GM18519 (cell line): ENCODE results near the gene PTPRT.
A peak's percentile ranks its signal among the peaks of the same experiment; 100 is the strongest.

Experiments used
- ATAC-seq: cut with Tn5 transposase; IDR thresholded peaks from one replicate; pipeline ENCODE4 v1.9.1; 2021; ENCODE audit warnings: mild to moderate bottlenecking, moderate library complexity; ENCODE audit not compliant: unreplicated experiment, low FRiP score

Gene PTPRT

DNA sequence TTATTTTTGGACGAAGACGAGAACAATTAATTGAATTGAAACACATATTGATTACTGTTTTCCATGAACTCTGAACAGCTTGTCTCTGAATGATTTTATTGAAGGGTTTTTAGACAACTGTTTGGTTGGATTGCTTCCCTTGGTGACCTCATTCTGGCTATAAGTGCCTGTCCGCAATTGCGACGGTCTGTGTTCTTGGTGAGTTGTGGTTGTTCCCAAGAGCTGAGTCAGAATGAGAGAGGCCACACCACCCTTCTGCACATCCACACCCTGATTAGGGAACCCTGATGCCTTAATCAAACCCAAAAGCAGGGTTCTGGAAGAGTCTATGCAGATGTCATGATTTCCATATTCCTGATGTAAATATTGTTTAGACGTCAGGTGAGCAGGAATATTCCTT, 747.0 kb downstream of the PTPRT start:
- no peak for ATAC-seq

DNA sequence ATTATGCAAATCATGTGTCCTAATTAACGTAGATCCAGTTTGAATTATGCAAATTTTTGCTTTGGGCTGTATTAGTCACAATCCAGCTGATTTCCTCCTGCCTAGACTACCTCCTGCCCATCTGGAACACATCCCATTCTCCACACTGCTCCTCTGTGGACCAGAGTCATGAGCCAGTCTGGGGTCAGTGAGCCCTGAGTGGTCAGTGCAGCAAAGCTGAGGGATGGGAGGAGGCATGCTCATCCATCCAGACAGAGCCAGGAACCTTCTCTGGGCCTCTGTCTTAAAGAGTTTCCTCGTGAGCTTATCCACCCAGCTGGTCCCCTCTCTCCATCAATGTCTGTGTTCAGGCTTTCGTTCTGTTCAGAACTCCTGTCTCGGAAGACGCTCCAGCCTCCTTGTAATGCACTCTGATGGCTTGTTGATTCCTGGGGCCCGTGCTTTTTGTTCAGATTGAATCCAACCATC, 747.8 kb downstream of the PTPRT start:
- no peak for ATAC-seq

DNA sequence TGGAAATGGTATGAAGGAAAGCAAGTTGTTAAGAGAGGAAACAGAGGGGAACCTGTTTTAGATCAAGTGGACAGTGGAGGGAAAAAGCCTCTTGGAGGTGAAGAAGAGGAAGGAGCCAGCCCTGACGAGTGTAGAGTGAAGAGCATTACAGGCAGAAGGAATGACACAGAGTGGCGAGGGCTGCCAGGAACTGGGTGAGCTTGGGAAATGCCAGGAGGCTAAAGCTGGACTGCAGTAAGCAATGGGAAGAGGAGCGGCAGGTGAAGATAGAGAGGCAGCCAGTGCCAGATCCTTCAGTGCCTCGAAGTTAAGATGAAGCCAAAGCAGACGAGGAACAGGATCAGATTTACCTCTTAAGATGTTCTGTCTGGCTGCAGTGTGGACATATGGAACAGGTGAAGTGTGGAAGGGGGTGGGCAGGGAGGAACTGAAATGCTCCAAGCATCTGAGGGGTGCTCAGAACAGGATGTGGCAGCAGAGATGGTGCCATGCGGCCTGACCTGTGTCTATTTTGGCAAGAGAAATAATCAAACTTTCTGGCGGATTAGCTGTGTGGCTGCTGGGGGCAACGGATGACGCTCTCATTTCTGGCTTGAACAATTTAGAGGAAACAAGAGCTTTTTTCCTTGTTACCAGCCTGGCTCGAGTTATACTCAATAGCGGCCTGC, 748.4 kb downstream of the PTPRT start:
- no peak for ATAC-seq

DNA sequence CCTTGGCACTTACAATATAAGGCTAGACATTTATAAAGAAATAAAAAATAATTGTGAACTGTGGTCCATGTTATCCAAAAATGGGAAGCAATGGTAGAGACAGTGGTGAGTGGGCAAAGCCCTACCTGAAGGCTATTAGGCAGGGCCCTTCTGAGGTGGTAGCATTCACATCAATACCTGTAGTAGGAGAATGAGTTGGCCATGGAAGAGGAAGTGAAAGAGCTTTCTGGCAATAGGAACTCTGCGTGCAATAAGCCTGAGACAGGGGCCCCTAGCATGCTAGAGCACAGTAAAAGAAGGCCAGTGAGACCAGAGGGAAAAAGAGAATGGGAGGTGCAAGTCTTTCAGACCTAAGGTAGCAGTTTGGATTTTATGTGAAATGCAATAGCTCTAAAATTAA, 754.5 kb downstream of the PTPRT start:
- ATAC-seq: peak; percentile 91

DNA sequence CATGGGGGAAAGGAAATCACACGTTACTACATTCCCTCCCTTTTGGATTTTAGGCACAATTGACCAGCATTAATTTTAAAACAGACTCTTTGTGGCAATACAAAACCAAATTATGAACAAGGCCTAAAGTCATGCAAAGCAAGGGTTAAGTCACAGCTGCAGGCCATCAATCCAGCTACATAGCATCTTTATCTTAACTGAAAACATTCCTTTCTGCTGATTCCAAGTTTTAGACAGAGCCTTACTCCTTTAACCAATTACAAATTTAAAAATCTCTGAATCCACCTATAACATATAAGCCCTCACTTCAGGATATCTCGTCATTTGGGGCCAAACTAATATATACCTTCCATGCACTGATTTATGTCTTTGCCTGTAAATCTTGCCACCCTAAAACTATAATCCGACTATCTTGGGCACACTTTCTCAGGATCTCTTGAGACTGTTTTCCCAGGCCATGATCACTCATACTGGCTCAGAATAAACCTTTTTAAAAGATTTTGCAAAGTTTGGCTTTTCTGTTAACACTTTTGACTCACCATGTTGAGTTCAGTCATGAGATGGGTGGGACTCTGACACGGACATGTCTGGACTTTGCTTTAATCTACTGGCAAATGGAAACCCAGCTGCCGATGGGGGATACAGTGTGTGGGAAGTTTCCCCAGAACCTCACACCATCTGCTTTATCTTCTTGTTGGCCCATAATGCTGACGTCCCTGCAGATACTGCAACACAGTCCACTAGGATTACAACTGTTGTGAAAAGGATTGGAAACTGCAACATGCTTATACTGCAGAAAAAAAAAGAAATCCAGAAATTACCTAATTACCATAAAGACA, 757.0 kb downstream of the PTPRT start:
- ATAC-seq: no peak

DNA sequence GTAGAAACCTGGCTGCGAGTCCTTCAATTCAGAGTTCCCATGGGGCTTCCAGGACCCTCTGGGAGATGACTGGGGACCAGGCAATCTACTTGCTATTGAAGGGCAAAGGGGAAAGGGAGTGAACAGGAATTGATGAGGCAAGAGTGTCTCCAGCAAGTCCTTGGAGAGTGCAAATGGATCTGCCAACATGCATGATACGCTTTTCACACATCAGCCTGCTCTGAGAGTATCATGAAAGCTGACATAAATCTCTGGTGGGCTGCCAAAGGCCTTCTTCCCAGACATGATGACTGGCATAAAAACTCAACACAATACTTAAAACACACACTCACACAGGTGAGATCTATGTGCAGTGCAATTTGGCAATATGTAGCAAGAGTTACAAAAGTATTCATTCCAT, 759.1 kb downstream of the PTPRT start:
- ATAC-seq: no peak

DNA sequence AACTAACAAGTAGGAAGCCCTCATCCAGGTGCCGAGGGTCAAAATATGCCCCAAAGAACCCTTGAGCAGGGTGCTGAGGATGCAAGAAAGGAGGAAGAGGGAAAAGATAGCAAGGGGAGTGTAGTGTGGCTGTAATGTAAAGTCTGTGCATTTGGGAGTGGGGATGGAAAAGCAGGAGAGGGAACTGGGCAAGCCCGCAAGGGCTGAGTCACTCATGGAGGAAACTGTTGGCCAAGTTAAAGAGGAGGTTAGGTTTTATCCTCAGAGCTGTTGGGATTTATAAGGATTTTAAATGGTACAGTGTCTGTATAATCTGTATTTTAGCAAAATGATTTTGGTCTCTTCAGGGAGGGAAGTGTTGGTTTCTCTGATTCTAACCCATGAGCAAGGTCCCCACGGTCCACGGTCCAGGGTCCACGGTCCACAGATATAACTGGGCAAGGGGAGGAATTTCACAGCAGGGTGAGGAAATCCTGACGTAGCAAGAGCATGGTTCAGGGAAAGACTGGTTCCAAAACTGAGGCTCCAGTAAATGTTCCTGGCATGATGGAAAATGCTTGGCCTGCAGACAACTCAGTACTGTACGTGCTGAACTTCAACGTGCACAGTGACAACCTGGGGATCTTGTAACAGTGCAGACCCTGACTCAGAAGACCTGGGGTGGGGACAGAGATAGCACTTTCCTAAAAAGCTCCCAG, 759.8 kb downstream of the PTPRT start:
- no peak for ATAC-seq

DNA sequence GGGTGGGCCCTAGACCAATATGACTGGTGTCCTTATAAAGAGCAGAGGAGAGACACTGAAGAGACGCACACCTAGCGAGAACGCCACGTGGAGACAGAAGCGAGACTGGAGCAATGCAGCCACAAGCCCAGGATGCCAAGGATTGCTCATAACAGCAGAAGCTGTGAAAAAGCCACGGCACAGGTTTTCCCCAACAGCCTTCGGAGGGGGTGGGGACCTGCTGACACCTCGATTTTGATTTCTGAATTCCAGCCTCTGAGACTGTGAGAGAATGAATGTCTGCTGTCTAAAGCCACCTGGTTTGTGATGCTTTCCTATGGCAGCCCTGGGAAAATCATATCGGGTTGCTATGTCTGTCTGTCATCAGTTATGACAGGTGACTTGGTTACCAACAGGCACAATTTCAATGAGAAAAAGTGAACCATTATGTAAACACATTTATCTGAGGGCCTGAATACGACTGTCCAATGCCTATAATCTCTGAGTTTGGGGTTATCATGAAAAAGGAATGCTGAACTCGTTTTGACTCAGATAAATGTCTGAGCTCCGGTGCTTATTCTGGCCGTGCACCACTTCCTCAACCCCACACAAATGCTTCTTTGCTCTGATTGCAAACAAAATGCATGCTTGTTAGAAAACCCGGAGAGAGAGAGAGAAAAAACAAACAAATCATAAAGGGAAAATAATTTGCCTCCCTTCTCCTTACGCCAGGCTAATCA, 769.7 kb downstream of the PTPRT start:
- ATAC-seq: no peak

DNA sequence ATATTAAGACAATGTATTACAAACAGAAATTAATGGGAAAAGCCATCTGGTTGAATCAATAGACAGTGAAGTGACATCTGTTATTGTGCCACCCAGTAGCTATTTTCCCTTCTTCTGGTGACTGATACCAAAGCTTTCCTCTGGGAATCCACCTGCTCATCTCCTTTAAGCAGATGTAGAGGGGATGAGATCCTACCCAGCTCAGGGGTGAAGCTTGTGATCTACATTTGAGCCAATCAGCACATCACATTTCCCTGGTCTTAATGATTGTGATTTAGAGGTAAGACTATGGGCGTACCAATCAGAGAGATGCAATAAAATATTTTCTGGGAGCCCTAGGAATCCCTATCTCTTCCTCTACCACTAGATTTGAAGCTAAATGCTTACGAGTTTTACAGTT, 782.9 kb downstream of the PTPRT start:
- ATAC-seq: no peak

DNA sequence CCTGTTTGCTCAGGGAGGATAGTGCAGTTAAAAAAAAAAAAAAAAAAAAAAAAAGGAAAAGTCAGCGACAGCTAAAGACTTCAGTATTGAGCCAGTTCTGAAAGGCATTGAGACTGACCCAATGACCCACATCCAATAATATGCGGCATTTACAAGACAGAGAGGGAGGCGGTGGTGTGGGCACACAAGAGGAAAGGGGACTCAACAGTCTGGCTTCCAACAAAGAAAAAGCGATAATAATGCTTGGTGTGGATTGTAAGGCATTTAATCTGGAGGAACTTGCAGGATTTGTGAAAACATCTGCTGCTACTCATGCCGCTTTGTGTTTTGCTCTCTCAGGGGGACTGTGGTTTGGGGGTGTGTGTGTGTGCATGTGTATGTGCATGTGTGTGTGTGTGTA, 787.3 kb downstream of the PTPRT start:
- ATAC-seq: no peak

DNA sequence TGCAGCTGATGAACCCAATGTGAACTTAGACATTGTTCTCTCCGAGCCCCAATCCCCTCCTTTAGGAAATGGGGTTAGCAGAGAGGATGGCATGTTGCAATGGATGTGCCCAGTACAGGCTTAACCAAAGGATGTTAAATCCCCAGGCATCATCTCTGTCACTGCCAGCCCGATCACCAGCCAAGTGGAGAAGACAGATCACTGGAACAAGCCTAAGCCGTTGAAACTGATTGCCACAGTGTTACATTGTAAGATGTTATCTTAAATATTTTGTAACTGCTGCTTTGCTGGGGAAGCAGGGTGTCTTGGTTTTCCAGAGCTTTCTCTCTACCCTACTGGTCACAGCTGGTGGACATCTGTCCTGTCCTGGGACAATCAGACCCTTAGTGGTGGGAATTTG, 788.1 kb downstream of the PTPRT start:
- ATAC-seq: no peak

DNA sequence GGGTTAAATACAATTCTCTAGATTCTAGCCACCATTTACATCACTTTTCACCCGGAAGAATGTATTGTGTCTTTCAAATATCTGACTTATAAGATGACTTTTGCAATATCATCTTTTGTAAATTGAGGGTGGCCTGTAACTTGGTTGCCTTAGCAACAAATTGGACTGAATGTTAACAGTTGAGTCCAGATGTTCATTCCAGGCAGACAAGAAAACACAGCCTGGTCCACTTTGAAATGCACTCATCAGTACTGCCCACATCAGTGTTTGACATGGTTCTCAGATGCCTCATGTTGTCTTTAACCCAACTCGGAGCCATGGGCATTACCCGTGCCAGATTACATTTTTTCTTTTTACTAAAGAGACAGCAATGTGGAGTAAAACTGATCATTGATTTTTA, 789.9 kb downstream of the PTPRT start:
- ATAC-seq: no peak

DNA sequence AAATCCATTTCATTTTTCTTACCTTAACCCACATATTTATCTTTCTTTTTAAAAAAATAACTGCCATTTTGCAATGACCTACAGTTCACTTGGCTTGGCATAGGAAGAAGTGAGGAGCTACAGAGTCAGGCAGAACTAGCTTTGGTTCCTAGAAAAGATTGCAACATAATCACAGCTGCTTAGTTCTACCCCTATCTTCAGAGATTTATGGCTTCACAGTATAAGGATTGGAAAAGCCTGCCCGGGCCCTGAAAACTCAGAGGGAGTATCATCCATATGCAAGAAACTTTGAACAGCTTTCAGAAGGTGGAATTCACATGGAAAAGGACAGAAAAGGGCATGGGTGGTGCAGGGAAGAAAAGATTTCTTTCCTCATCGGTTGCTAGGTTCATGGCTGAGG, 797.3 kb downstream of the PTPRT start:
- ATAC-seq: no peak

DNA sequence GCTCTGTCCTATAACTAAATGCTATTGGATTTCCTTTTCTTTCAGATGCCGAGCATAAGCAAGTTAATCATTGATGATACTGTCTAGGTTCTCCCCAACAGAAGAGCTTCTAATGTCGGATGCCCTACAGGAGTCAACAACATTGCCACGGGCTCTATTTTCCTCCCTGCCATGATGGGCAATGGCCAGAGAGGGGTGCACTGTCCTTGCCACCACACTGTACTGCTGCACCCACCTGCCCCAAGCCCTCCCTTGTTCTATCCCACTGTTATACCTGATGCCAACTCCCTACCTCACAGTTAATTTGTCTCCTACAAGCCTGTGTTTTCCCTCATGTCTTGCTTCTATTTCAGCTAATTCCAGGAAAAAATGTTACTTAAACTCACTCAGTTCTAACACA, 797.9 kb downstream of the PTPRT start:
- no peak for ATAC-seq

DNA sequence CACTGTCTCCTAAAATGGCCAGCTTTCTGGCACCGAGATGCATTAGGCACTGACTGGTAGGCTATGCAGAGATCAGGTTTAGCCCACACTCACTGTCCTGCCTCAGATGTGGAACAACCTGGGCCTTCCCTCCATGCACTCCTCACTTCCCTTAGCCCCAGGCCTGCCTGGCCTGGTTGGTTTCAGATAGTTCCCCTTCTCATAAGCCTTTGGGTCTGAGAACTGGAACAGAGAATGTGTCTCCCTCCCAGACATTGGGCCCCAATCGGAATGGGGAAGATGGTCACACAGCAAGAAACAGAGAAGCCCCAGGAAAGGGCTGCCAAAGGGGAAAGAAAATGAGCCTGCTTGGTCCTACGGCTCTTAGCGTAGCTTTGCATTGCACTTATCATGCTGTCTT, 809.4 kb downstream of the PTPRT start:
- ATAC-seq: no peak

DNA sequence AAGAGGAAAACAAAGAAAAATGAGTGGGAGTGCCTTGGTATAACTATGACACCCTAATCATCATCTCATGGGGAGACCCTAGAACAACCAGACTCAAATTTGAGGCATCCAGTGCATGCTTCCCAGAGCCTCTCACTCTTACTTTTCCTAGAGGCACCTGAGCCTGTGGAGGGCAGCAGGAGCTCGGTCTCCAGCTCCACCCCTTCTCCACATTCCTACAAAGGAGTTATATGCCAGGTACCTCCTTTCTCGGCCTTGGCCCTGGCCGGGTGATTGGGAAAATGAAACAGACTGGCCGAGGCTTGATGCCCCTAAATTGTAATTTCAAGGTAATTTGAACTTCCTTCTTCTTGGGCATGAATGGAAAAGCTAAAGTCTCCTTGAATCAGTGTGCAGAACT, 810.3 kb downstream of the PTPRT start:
- ATAC-seq: no peak

DNA sequence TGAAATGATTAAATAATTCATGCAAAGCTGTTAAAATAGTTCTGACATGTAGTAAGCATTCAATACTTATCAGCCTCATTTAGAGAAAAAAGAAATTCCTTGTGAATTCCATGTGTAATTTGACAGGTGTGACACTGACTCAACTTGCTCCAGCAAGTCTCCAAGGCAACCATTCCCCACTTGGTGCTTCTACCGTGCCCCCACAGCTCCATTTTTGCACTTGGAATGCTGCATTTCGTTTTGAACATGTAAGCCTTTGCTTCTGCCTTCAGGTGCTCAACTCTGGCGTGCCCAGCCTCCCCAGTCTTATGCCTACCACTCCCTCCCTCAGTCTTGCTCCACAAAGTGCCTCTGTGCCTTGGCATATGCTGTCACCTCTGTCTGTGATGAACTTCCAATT, 810.9 kb downstream of the PTPRT start:
- ATAC-seq: no peak

DNA sequence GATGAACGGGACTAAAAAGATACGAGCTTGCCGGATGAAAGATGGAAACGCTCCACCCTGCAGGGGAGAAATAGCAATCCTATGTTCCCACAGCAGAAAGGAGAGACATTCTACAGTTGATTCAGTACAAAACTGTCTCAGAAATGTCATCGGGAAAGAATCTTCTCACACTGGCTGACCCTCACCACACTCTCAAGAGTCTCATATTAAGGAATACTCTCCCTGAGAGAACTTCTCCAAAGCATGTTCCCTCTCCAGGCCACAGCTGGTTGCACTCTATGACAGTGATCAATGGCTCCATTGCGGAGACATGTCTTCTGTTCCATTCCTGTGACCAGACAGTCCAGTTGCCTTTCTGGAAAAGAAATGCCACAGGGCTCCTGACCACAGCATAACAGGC, 813.6 kb downstream of the PTPRT start:
- ATAC-seq: no peak

DNA sequence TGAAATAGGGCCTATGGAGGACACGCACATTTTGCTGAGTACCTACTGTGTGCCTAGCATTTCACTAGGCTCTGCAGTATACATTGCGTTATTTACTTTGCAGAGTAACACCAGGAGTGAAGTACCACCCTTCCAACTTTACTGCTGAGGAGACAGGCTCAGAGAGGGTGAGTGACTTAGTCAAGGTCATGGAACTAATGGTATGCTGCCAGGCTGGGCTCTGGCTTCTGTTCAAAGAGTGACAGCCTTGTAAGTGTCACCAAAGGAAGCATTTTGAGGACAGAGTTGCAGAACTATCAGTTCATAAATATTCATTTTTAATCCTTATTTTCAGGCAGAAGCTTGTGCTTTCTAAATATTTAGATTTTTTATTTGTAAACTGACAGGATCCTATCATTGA, 816.7 kb downstream of the PTPRT start:
- ATAC-seq: no peak

DNA sequence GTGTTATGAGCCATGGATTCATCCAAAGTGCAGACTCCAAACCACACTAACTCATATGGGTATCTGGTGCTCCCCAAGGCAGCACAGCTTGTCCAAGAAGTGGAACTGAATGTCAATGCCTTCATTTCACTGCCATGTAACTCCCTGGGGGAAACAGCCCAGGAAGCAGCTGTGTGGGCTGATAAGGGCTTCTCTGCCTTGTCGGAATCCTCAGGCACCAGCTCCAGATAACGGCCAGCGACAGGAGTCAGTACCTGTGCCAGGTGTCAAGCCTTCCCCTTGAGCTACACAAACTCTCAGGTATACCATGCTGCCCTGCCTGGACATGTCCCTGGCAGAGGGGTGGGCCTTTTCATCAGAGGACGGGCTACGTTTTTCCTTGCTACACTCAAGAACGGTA, 819.6 kb downstream of the PTPRT start:
- no peak for ATAC-seq

DNA sequence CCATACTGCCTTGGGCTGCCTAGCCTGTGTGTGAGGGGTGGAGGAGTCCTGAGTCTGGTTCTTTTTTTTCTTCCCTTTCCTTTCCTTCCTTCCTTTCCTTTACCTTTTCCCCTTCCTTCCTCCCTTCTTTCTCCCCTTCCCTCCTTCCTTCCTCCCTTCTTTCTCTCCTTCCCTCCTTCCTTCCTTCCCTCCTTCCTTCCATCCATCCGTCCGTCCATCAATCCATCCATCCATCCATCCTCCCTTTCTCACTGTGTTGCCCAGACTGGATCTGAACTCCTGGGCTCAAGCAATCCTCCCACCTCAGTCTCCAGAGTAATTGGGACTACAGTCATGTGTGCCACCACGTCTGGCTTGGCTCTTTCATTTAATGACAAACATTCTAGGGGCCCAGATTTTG, 820.8 kb downstream of the PTPRT start:
- no peak for ATAC-seq
